Stomach (tissue), 9 donors: Measurements from ENCODE around the gene SULF2. TPM values are rescaled to one million over a fixed set of nuclear protein-coding genes. Genes with fewer than 3 reads are reported as not detected.

Experiments
- DNase-seq, 2 donors: peaks; one replicate each; pipeline versions ENCODE4 v3.0.0 to v3.0.0-alpha.2; 2013 to 2019
- H3K27ac ChIP-seq, 5 donors: fragments of 200-600 bp in 4 of 5; sonication (generic) in 4 of 5; one replicate each; pipeline ENCODE4 v1.5.1; 2013 to 2019; ENCODE audit warnings: mild to moderate bottlenecking in 1 of 5, moderate library complexity in 1 of 5
- H3K27me3 ChIP-seq, 3 donors: fragments of 200-600 bp; sonication (generic); one replicate each; pipeline ENCODE4 v1.5.1; 2017 to 2019; ENCODE audit warnings: mixed run types in 1 of 3
- H3K36me3 ChIP-seq, 4 donors: fragments of 200-600 bp; sonication (generic); 1 replicate in 3 of 4; 2 replicates in 1 of 4; pipeline ENCODE4 v1.5.1; 2016 to 2019
- H3K4me1 ChIP-seq, 4 donors: fragments of 200-600 bp; sonication (generic); one replicate each; pipeline ENCODE4 v1.5.1; 2016 to 2019
- H3K4me3 ChIP-seq, 4 donors: fragments of 200-600 bp; sonication (generic) in 3 of 4; one replicate each; pipeline ENCODE4 v1.5.1; 2016 to 2019; ENCODE audit warnings: mild to moderate bottlenecking in 1 of 4
- H3K9me3 ChIP-seq, 4 donors: fragments of 200-600 bp; sonication (generic); one replicate each; pipeline ENCODE4 v1.5.1; 2016 to 2019
- EP300 ChIP-seq: sonication (generic); formaldehyde crosslinking; IDR thresholded peaks from one replicate; pipeline ENCODE4 v1.6.1; 2017; ENCODE audit warnings: antibody characterized with exemption
- POLR2A ChIP-seq, 4 donors: fragments of 450-650 bp; IDR thresholded peaks; one replicate each; pipeline ENCODE4 v1.6.1; 2016; ENCODE audit warnings: antibody characterized with exemption in 4 of 4, control low read depth in 2 of 4, mild to moderate bottlenecking in 1 of 4, moderate library complexity in 1 of 4
- POLR2AphosphoS5 ChIP-seq, 3 donors: sonication (generic); formaldehyde crosslinking; IDR thresholded peaks; one replicate each; pipeline ENCODE4 v1.6.1; 2016; ENCODE audit warnings: antibody characterized with exemption in 3 of 3
- WGBS, 5 donors: extraction: QIAGEN DNeasy Blood & Tissue Kit in 3 of 5; methylation state at CpG; one replicate each; pipeline versions ENCODE4 v1.1.5 to v1.1.7; 2013 to 2018; 5-methylcytosine and 5-hydroxymethylcytosine counted together
- intact Hi-C: fragments of 100-400 bp; cut with DNase I; formaldehyde crosslinking; loops from one replicate; pipeline ENCODE4 v1.15.1; 2023; ENCODE audit warnings: low total_unique reads
- polyA plus RNA-seq, 3 donors: library from polyadenylated mRNA; stranded (reverse); fragments of 200-250 nt; gene quantifications; one replicate each; pipeline ENCODE4 v1.2.3, GENCODE V29; 2013
- total RNA-seq, 5 donors: library from RNA; depleted of rRNA; stranded (reverse); fragments of >200 nt; gene quantifications; one replicate each; pipeline versions ENCODE4 v1.1.0 to v1.2.3, GENCODE V29; 2014 to 2016
- TF ChIP-seq, protein P1 (sequence below), 7 experiments: fragments of 450-650 bp in 4 of 7; fragments of 200-600 bp in 3 of 7; sonication (generic) in 3 of 7; IDR thresholded peaks; one replicate each; pipeline ENCODE4 v1.5.1; 2016 to 2019; ENCODE audit warnings: antibody characterized with exemption in 7 of 7, control low read depth in 2 of 7, mild to moderate bottlenecking in 1 of 7
- donor health status: healthy with polysubstance abuse.
- donor health status: Bipolar disorder and iron deficiency.
- donor health status: healthy.

The SULF2 gene
- total and polyA plus RNA-seq, 8 donors, result 9.0 to 226 (median 27.3) TPM

GRCh38 chr20:47659904-47660601 lies 125.2 kb downstream of the SULF2 start:
- Histone ChIP-seq H3K27ac (no peak overlapping the region), H3K27me3 (no peaks in the 10 kb centered on the region), H3K9me3 (no peaks in the 10 kb centered on the region), H3K4me3 (no peak overlapping the region), H3K4me1 (peaks cover 0 to 14% (median 9%) of the 10 kb centered on the region in 4 donors), H3K36me3 (peaks cover 3 to 78% (median 72%) of the 10 kb centered on the region in 4 donors)
- WGBS, 5 donors, result 57 to 64% (median 59%) methylated on average over 7 of the region's 7 CpGs
- TF ChIP-seq EP300 (no peak), POLR2A (IDR thresholded peaks at IDR 0.05) (no peak), POLR2AphosphoS5 (IDR thresholded peaks at IDR 0.05) (no peak)
- TF ChIP-seq, protein P1, sequence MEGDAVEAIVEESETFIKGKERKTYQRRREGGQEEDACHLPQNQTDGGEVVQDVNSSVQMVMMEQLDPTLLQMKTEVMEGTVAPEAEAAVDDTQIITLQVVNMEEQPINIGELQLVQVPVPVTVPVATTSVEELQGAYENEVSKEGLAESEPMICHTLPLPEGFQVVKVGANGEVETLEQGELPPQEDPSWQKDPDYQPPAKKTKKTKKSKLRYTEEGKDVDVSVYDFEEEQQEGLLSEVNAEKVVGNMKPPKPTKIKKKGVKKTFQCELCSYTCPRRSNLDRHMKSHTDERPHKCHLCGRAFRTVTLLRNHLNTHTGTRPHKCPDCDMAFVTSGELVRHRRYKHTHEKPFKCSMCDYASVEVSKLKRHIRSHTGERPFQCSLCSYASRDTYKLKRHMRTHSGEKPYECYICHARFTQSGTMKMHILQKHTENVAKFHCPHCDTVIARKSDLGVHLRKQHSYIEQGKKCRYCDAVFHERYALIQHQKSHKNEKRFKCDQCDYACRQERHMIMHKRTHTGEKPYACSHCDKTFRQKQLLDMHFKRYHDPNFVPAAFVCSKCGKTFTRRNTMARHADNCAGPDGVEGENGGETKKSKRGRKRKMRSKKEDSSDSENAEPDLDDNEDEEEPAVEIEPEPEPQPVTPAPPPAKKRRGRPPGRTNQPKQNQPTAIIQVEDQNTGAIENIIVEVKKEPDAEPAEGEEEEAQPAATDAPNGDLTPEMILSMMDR (IDR thresholded peaks at IDR 0.05), result no peak
- DNase-seq, result no peak
- intact Hi-C loops, result loop anchor here (10.0 kb wide), 1 partner anchor 125 kb away; the partner anchor contains the start of gene SULF2

DNA sequence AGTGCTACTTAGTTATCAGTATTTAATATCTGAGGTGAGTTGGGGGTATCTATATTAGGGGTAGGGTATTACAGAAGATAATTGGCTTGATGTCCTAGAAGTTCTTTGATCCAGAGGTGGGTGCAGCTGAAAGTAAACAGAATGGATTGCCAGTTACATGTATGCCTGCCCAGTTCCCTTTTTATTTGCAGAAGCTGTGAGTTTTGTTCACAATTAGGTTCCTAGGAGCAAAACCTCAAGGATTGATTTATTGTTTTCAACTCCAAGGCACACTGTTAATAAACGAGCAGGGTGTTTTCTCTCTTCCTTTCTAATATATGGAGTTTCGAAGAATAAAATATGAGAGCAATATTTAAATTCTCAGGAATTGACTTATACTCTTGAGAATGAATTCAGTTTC lies 129.0 kb downstream of the SULF2 start:
- Histone ChIP-seq H3K9me3 (no peaks in the 10 kb centered on the region), H3K27me3 (no peaks in the 10 kb centered on the region), H3K27ac (no peak overlapping the region), H3K36me3 (peaks cover 36 to 94% (median 92%) of the 10 kb centered on the region in 4 donors), H3K4me3 (no peak overlapping the region), H3K4me1 (peaks cover 0 to 8% (median 3%) of the 10 kb centered on the region in 4 donors)
- no peak for DNase-seq
- TF ChIP-seq, protein P1 (IDR thresholded peaks at IDR 0.05), result no peak
- TF ChIP-seq POLR2AphosphoS5 (IDR thresholded peaks at IDR 0.05) (no peak), POLR2A (IDR thresholded peaks at IDR 0.05) (no peak)
- intact Hi-C loops, result no loop called here
- 57 to 70% (median 66%) methylated on average over 2 of the region's 2 CpGs for WGBS, 5 donors

GRCh38 chr20:47655635-47656034 lies 129.6 kb downstream of the SULF2 start:
- no peak for DNase-seq
- TF ChIP-seq POLR2AphosphoS5 (IDR thresholded peaks at IDR 0.05) (no peak), EP300 (no peak), POLR2A (IDR thresholded peaks at IDR 0.05) (no peak)
- TF ChIP-seq, protein P1 (IDR thresholded peaks at IDR 0.05), result no peak
- H3K4me1 ChIP-seq, result peaks cover 0 to 8% (median 3%) of the 10 kb centered on the region in 4 donors
- H3K27me3 ChIP-seq, result no peaks in the 10 kb centered on the region
- no peak overlapping the region for H3K27ac ChIP-seq
- intact Hi-C loops, result no loop called here
- H3K36me3 ChIP-seq, result peaks cover 43 to 94% (median 92%) of the 10 kb centered on the region in 4 donors
- H3K4me3 ChIP-seq, result no peak overlapping the region
- H3K9me3 ChIP-seq, result no peaks in the 10 kb centered on the region

DNA sequence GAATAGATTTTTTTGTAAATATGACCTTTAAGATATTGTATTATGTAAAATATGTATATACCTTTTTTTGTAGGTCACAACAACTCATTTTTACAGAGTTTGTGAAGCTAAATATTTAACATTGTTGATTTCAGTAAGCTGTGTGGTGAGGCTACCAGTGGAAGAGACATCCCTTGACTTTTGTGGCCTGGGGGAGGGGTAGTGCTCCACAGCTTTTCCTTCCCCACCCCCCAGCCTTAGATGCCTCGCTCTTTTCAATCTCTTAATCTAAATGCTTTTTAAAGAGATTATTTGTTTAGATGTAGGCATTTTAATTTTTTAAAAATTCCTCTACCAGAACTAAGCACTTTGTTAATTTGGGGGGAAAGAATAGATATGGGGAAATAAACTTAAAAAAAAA lies 130.9 kb downstream of the SULF2 start:
- TF ChIP-seq, protein P1 (IDR thresholded peaks at IDR 0.05), result no peak
- TF ChIP-seq POLR2A (IDR thresholded peaks at IDR 0.05) (no peak), EP300 (no peak), POLR2AphosphoS5 (IDR thresholded peaks at IDR 0.05) (no peak)
- no peak overlapping the region for H3K4me3 ChIP-seq
- 87 to 100% (median 93%) methylated on average over 1 of the region's 1 CpG for WGBS, 5 donors
- H3K36me3 ChIP-seq, result peaks cover 40 to 97% (median 94%) of the 10 kb centered on the region in 4 donors
- H3K4me1 ChIP-seq, result no peaks in the 10 kb centered on the region
- intact Hi-C loops, result no loop called here
- H3K27me3 ChIP-seq, result no peaks in the 10 kb centered on the region
- DNase-seq, result no peak
- H3K9me3 ChIP-seq, result no peaks in the 10 kb centered on the region
- H3K27ac ChIP-seq, result no peak overlapping the region
